ENCODE results near the gene TBC1D12. TPM values are rescaled to one million over a fixed set of nuclear protein-coding genes. Genes with fewer than 3 reads are reported as not detected.

TBC1D12 gene
- total and polyA plus RNA-seq, 12 donors: 6.2 to 47.8 (median 9.7) TPM

GRCh38 chr10:94461503-94461902 lies 59.2 kb downstream of the TBC1D12 start:
- Histone ChIP-seq H3K4me3 (no peak overlapping the region), H3K9me3 (replicated peaks in 1 of 3) (peaks cover 0 to 9% (median 0%) of the 10 kb centered on the region in 3 donors), H3K27ac (no peak overlapping the region), H3K27me3 (no peaks in the 10 kb centered on the region), H3K4me1 (replicated peaks in 1 of 2) (no peaks in the 10 kb centered on the region), H3K36me3 (replicated peaks in 1 of 2) (no peaks in the 10 kb centered on the region)
- no peak for DNase-seq
- intact Hi-C loops (cut with DNase I): no loop called here
- TF ChIP-seq POLR2A (IDR thresholded peaks at IDR 0.05) (no peak), CTCF (IDR thresholded peaks at IDR 0.05) (no peak)
- 92 to 100% (median 96%) methylated on average over 1 of the region's 1 CpG for WGBS, 4 donors

DNA sequence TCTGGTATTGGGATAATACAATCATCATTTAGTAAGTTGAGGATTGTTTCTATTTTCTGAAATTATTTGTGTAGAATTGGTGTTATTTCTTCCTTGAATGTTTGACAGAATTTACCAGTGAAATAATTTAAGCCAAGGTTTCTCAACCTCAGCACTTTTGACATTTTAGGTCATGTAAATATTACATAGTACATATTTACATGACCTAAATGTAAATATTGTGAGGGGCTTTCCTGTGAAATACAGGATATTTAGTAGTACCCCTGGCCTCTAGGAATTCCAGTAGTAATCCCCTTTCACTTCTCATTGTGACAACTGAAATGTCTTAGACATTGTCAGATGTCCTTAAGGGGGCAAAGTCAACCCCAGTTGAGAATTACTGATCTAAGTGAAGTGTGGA lies 59.8 kb downstream of the TBC1D12 start:
- H3K4me3 ChIP-seq: no peak overlapping the region
- no peak for TF ChIP-seq CTCF (IDR thresholded peaks at IDR 0.05)
- TF ChIP-seq POLR2A (IDR thresholded peaks at IDR 0.05): no peak
- H3K4me1 ChIP-seq (replicated peaks in 1 of 2): no peaks in the 10 kb centered on the region
- intact Hi-C loops (cut with DNase I): no loop called here
- H3K36me3 ChIP-seq (replicated peaks in 1 of 2): no peaks in the 10 kb centered on the region
- H3K27me3 ChIP-seq: no peaks in the 10 kb centered on the region
- DNase-seq: no peak
- peaks cover 0 to 9% (median 0%) of the 10 kb centered on the region in 3 donors for H3K9me3 ChIP-seq (replicated peaks in 1 of 3)
- no peak overlapping the region for H3K27ac ChIP-seq

DNA sequence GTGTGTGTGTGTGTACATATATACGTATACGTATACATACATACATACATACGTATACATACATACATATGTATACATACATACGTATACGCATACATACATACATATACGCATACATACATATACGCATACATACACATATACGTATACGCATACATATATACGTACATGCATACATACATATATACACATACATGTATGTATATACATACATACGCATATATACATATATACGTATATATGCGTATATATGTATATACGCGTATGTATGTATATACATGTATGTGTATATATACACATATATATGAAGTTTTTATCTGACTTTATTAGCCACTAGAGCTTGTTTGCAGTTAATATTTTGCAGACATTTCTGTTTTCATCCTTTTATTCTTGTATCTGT lies 63.3 kb downstream of the TBC1D12 start:
- WGBS, 4 donors: 90 to 97% (median 92%) methylated on average over 15 of the region's 15 CpGs
- intact Hi-C loops (cut with DNase I): no loop called here

GRCh38 chr10:94481410-94481809 lies 79.1 kb downstream of the TBC1D12 start:
- Histone ChIP-seq H3K4me3 (no peak overlapping the region), H3K27me3 (no peaks in the 10 kb centered on the region), H3K27ac (no peak overlapping the region), H3K4me1 (replicated peaks in 1 of 2) (no peaks in the 10 kb centered on the region), H3K36me3 (replicated peaks in 1 of 2) (no peaks in the 10 kb centered on the region), H3K9me3 (replicated peaks in 1 of 3) (no peaks in the 10 kb centered on the region)
- intact Hi-C loops (cut with DNase I): no loop called here
- DNase-seq: no peak
- TF ChIP-seq CTCF (IDR thresholded peaks at IDR 0.05): no peak
- TF ChIP-seq POLR2A (IDR thresholded peaks at IDR 0.05): no peak

More for the DNA sequence above, 63.3 kb downstream of the TBC1D12 start:
- no peak for DNase-seq
- no peaks in the 10 kb centered on the region for H3K36me3 ChIP-seq (replicated peaks in 1 of 2)
- no peak overlapping the region for H3K4me3 ChIP-seq
- H3K4me1 ChIP-seq (replicated peaks in 1 of 2): no peaks in the 10 kb centered on the region
- no peak overlapping the region for H3K27ac ChIP-seq
- no peak for TF ChIP-seq CTCF (IDR thresholded peaks at IDR 0.05)
- no peak for TF ChIP-seq POLR2A (IDR thresholded peaks at IDR 0.05)
- H3K9me3 ChIP-seq (replicated peaks in 1 of 3): peaks cover 0 to 4% (median 0%) of the 10 kb centered on the region in 3 donors
- no peaks in the 10 kb centered on the region for H3K27me3 ChIP-seq
